ENCODE measurements around the gene WIZ.

WIZ gene

GRCh38 chr19:15371786-15372380, 77.9 kb downstream of the WIZ start:
- DNase-seq, result no peak

- DNase-seq, result no peak
Measured at GRCh38 chr19:15371119-15371518, 78.6 kb downstream of the WIZ start.
